ENCODE data around the gene VPS9D1.

GRCh38 chr16:89721546-89722391 lies 1.1 kb upstream of the VPS9D1 start:
- TF ChIP-seq EZH2 (IDR thresholded peaks at IDR 0.05; ENCODE audit: insufficient read depth, poor library complexity, severe bottlenecking) = no peak
- TF ChIP-seq EZH2phosphoT487 (IDR thresholded peaks at IDR 0.05; ENCODE audit: insufficient read depth, low read depth) = no peak
